ENCODE data around the gene EBPL.
A peak's percentile ranks its signal among the peaks of the same experiment; 100 is the strongest.
"Not testable (repeated sequence)": the region's sequence is repeated elsewhere in the genome, so short reads cannot be mapped to it uniquely, and the experiment has no call there.

Gene EBPL

DNA sequence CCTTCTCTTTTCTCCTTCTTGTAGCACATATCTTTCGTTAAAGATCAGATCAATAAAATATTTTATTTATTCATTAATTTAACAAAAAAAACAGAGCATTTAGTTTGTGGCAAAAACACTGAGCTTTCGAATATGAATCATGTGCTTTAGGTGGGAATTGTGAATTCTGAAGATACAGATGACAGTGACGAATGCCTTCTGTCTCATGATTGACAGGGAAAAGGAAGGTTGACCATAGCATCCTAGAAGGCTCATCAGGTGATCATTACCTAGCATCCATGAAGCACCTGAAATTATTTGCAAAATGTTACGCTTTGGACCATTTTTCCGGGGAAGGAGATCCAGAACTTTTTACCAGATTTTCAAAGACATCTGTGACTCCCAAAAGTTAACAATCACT lies 59.1 kb downstream of the EBPL start:
- DNase-seq: no peak

DNA sequence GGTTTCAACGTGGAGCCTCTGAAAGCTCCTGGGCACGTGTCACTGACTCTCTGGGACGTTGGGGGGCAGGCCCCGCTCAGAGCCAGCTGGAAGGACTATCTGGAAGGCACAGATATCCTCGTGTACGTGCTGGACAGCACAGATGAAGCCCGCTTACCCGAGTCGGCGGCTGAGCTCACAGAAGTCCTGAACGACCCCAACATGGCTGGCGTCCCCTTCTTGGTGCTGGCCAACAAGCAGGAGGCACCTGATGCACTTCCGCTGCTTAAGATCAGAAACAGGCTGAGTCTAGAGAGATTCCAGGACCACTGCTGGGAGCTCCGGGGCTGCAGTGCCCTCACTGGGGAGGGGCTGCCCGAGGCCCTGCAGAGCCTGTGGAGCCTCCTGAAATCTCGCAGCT lies 60.7 kb downstream of the EBPL start:
- DNase-seq: no peak

- no peak for DNase-seq
Measured at GRCh38 chr13:49629947-49630346, 61.3 kb downstream of the EBPL start.

- no peak for DNase-seq
Measured at GRCh38 chr13:49629196-49629938, 61.9 kb downstream of the EBPL start.

DNA sequence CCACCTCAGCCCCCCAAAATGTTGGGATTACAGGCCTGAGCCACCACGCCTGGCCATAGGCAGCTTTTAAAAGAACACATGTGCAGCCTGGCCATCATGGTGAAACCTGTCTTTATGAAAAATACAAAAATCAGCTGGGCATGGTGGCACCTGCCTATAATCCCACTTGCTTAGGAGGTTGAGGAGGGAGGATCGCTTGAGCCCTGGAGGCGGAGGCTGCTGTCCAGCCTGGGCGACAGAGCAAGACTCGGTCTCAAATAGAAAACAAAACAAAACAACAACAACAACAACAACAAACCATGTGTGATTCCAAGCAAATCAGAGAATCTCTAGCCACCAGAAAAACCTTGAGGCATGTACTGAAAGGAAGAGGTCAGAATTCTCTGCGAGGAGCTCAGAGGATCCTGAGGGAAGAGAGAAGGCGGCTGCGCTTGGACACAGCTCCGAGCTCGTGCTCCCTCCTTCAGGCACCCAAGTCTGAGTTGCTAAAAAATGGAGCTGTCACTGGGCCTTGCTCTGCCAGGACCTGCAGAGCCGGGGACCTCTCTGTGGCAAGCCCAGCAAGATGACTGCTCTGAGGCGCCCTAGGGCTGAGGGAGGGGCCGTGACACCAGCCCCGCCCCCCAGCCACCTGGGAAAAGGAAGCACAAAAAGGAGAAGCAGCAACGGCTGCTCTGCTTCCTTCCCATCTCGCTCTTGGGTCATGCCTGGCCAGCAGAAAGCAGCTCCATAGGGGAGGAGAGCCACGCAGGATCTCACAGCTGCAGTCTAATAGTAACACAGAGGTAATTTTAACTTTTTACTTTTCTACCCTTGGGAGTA lies 63.2 kb downstream of the EBPL start, which contains the start of gene ARL11:
TSS of gene ARL11 (plus strand) at position 677 of the 822 bp plus-strand sequence. CDS start 1,941 bp downstream, outside the sequence.
- DNase-seq: peak; percentile 79

GRCh38 chr13:49625392-49626079 lies 65.8 kb downstream of the EBPL start:
- no peak for DNase-seq

GRCh38 chr13:49624229-49624628 lies 67.1 kb downstream of the EBPL start:
- DNase-seq: no peak

- no peak for DNase-seq
Measured at GRCh38 chr13:49622174-49622946, 68.9 kb downstream of the EBPL start.

- no peak for DNase-seq
Measured at GRCh38 chr13:49620170-49620621, 71.1 kb downstream of the EBPL start.

DNA sequence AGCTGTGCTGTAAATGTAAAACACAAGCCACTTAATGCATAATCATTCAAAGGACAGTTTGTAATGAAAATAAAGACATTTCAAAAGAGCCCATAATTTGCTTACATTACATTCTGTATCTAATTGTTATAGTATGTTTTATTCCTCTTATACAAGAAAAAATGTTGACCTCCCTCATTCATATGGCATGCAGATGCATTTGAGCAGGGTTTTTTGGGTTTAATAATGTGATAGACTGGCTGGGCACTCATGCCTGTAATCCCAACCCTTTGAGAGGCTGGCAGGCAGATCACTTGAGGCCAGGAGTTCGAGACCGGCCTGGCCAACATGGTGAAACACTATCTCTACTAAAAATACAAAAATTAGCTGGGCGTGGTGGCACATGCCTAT lies 74.6 kb downstream of the EBPL start:
- DNase-seq: no peak

- DNase-seq: no peak
Measured at GRCh38 chr13:49615836-49616675, 75.2 kb downstream of the EBPL start.

GRCh38 chr13:49612042-49612441 lies 79.2 kb downstream of the EBPL start:
- not testable (repeated sequence) for DNase-seq
